Measurements from ENCODE around the gene BLOC1S6.
"Not testable (repeated sequence)": the region's sequence is repeated elsewhere in the genome, so short reads cannot be mapped to it uniquely, and the experiment has no call there.

The BLOC1S6 gene

DNA sequence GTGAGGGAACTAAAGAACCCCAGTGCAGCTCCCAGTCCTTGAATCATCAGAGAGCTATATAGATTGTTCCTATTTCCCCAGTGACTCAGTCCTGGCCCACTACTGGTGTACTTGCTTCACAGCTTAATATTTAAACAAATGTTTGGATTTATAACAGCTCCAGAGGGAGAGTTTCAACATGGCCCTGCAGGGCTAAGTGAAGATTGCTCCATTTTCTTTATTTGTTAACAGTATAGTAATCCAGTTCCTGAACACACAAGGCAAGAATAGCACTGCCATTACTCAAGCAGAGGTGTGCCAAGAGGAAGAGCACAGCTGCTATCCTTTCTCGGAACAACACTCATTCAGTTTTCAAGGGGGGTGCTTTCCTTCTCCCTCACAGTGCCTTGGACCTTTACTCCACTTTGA lies 54.2 kb downstream of the BLOC1S6 start:
- DNase-seq (ENCODE audit: low spot score) = no peak

- no peak for DNase-seq (ENCODE audit: low spot score)
These were observed 55.1 kb downstream of the BLOC1S6 start for GRCh38 chr15:45641999-45642932.

- DNase-seq (ENCODE audit: low spot score) = no peak
These were observed 57.3 kb downstream of the BLOC1S6 start for GRCh38 chr15:45644437-45644836.

DNA sequence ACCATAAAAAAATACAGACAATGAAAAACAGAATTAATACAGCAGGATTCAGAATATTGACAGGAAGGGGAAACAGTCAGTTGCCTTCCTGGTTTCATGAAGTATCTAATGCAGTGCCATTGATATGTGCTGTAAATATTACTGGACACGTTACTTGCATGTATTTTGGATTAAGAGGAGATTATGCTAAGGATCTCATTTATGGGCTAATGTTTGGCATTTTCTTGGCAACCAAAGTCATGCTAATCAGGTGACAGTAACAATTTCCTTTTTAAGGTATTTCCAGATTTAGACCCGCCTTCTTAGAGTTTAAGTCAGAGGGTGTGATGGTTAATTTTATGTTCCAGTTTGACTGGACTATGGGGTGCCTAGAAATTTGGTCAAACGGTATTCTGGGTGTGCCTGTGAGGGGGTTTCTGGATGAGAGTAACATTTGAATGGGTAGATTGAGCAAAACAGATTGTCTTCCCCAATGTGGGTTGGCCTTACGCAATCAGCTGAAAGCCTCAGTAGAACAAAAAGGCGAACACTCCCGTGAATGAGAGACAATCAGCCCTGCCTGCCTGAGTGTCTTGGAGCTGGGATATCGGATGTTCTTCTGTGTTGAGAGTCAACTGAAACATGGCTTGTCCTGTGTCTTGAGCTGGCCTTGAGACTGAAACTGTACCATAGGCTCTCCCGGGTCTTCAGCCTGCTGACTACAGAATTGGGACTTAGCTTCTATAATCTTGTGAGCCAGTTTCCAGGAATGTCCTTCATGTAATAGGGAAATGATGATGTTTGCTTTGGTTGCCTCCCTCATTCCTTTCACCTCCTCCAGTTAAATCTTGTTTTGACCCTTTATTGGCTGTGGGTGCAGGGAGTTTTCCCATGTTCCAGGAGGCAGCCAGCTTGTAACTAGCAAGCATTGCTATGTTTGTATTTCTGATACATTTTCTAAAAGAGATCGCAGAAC lies 58.1 kb downstream of the BLOC1S6 start:
- DNase-seq (ENCODE audit: low spot score) = no peak

GRCh38 chr15:45646220-45646619 lies 59.0 kb downstream of the BLOC1S6 start:
- DNase-seq (ENCODE audit: low spot score) = no peak

DNA sequence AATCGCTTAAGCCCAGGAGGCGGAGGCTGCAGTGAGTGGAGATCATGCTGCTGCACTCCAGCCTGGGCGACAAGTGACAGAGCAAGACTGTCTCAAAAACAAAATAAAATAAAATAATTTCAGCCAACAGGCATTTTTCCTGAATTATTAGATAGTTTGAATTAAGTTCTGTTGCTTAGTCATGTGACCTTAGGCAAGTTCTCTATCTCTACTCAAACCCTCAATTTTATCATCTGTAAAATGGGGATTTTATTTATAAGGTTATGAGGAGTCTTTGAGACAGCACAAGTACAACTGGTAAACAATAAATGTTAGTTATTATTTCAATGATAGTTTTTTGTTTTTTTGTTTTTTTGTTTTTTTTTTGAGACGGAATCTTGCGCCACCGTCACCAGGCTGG lies 60.6 kb downstream of the BLOC1S6 start:
- no peak for DNase-seq (ENCODE audit: low spot score)

DNA sequence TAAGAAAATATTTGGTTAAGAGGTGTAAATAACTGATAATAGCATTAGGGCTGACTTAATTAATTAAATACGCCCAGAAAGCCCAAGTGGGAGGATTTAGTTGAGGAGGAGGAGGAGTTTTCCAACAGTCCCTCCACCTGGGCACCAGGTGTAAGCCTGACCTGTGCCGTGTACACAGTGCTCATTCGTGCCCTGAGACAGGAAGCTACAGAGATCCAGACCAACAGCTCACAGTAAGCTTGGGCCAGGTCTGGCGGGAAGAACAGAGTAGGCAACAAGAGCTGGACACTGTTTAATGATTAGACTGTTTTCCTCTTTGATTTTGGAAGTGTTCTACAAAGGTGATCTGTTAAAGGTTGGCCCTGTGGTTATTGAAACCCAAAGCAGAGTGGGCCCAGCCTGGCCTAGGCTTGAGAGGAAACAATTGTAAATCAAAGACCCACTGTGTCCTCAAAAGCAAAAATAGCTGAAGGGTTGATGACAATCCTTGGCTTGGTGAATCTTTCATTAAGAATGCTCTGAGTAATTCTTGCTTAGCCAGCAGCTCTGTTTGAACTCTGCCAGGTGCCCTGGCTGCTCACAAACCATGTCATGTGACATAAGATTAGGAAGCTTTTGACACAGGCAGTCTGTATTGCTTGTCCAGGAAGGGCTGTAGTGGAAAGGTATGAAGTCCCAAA lies 61.5 kb downstream of the BLOC1S6 start:
- DNase-seq (ENCODE audit: low spot score) = peak; percentile 15

- not testable (repeated sequence) for DNase-seq (ENCODE audit: low spot score)
These were observed 62.8 kb downstream of the BLOC1S6 start for GRCh38 chr15:45650007-45650406.

- DNase-seq (ENCODE audit: low spot score) = no peak
These were observed 63.8 kb downstream of the BLOC1S6 start for GRCh38 chr15:45650889-45651525.

DNA sequence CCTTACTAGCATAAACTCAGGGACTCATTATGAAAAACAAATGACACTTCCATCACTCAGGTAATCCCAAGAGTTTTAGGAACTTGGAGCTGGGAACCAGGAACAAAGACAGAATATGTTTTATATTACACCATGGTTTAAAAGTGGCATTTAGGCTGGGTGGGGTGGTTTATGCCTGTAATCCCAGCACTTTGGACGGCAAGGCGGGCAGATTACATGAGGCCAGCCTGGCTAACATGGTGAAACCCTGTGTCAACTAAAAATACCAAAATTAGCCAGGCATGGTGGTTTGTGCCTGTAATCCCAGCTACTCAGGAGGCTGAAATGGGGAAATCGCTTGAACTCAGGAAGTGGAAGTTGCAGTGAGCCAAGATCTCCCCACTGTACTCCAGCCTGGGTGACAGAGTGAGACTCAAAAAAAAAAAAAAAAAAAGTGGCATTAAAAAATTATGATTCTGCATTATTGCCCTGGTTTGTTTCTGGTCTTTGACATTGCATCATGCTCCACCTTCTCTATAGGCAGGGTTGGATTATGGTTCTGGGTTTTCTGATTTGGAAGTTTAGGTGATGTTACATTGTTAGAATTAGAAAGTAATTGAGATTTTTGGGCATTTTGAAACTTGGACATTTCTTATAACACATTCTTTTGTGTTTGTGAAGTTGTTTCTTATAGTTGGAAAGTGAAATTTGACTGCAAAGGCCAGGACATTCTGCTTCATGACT lies 66.7 kb downstream of the BLOC1S6 start:
- no peak for DNase-seq (ENCODE audit: low spot score)

DNA sequence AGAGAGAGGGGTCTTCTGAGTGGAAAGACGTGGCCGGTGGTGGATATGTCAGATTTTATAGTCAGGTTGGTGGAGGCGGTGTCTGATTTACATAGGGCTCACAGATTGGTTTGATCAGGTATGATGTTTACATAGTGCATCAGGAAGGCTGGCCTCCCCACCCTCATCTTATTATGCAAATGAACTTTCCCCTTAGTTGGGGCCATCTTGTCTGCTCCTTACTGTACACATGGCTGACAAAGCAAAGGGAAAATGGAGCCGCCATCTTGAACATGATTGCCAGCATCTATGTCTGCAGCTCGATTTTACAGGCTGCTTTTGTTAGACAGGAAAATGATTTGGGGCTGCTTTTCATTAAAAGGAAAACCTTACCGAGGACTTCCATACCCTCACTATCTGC lies 67.6 kb downstream of the BLOC1S6 start:
- DNase-seq (ENCODE audit: low spot score) = no peak

DNA sequence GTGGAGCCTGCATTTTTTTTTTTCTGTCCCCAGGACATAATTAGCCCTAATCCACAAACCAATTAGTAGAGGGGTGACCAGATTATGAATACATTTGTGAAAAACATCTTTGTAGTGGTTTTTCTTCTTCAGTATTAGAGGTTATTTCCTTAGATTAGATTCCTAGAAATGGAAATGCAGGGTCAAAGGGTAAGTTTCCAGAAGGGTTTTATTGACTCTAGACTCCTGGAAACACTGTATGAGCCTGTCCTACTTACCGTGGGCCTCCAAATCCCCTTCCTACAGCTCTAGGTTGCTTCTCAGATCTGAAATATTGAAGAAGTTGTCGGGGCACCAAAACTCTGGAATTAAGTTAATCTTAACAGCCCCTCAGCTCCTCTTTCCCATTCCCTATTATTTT lies 70.1 kb downstream of the BLOC1S6 start:
- no peak for DNase-seq (ENCODE audit: low spot score)

DNA sequence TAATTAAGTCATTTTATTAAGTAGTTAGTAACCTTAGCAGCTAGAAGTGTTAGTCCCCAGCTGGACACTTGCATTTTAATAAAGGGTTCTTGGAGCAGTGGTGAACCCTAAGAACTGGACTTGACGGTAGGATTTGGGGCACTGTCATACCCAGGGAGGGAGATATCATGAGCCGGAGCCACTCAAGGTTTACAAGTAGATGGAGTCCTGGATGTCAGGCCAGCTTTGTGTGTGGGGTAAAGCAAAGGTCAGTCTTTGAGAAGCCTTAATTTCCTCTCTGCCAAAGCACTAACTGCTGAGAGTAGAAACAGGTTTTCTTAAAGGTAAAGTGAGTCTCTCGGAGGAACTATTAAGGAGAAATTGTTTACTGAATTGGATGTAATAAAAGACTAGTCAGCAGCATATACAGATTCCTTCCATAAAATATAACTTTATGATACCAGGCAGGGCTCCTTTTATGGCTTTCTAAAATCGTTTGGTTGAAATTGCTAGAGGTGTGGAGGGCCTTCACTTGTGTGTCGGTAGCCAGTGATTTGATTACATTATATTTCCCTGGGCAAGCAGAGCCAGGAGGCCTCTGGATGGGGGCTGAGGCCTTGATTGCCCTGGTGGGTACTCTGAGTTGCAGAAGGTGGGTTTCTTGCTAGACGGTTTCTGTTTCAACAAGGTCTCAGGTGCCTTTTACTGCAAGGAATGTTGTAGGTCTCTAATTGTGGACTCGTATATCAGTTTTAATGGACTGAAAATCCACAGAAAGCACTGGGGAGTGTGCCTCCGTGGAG lies 70.8 kb downstream of the BLOC1S6 start:
- no peak for DNase-seq (ENCODE audit: low spot score)

Data from SW480 (cell line).